ENCODE measurements around the gene PES1. TPM values are rescaled to one million over a fixed set of nuclear protein-coding genes. Genes with fewer than 3 reads are reported as not detected.

The PES1 gene
- total RNA-seq, 1 experiment from 2014 or later: 145 TPM

DNA sequence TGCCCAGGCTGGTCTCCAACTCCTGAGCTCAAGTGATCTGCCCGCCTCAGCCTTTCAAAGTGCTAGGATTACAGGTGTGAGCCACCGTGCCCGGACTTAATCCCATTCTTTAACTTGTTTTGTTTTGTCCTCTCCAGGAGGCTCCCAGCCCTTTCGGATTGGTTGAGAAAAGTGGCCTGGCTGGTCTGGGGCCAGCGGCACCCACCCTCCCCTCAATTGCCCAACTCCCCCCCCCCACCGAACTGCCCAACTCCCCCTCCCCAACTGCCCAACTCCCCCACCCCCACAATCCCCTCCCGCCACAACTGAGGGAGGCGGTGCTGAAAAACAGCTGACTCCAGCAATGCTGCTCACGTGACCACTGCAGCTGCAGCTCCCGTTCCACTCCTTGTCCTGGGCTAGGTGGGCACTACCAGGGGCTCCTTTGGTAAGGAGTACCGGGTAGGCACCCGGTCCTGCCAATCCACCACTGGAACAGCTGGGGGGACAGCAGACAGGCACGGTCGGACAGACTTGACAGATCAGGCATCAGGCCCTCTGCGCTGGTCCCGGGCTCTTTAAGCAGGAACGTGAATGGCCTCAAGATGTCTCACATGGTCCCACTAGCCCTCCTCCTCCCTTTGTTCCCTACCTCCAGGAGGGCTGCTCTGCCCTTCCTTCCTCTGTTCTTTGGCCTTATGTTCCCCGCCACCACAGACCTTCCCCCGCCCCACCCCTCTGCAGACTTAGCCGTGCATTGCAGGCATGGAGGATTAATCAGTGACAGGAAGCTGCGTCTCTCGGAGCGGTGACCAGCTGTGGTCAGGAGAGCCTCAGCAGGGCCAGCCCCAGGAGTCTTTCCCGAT, 15.0 kb upstream of the PES1 start, which contains the start of gene TCN2:
TSS of gene TCN2 (plus strand) at position 720 of the 845 bp plus-strand sequence. CDS start 158 bp downstream, outside the sequence.
- Mint-ChIP-seq H3K27ac (ENCODE audit: low read depth, unreplicated experiment) (peak within 1 kb of the TSS; percentile 58), H3K4me3 (ENCODE audit: unreplicated experiment) (peak within 1 kb of the TSS; percentile 80), H3K36me3 (ENCODE audit: insufficient read depth, unreplicated experiment) (no peaks in the 10 kb centered on the region), H3K9me3 (ENCODE audit: unreplicated experiment) (no peaks in the 10 kb centered on the region), H3K27me3 (ENCODE audit: insufficient read depth, unreplicated experiment) (no peaks in the 10 kb centered on the region), H3K4me1 (ENCODE audit: insufficient read depth, unreplicated experiment) (peaks cover 9% of the 10 kb centered on the region)
- BruUV-seq (replicated peaks): no TSS peak
- POLR2A ChIA-PET: interaction anchor here (0.6 to 5.3 kb wide), 6 partner anchors 11 to 1076 kb away, joined by 3 to 30 read pairs (median 3); partner anchors contain the start of gene PES1
- CTCF ChIA-PET: interaction anchor here (0.5 to 2.8 kb wide), 12 partner anchors 8 to 367 kb away, joined by 3 to 11 read pairs (median 4); no protein-coding TSS in a partner anchor
- intact Hi-C loops (cut with micrococcal nuclease): no loop called here
- no peak for TF ChIP-seq CTCF (IDR thresholded peaks at IDR 0.05; ENCODE audit: unreplicated experiment)
- peak; percentile 35 for DNase-seq (ENCODE audit: unreplicated experiment)

DNA sequence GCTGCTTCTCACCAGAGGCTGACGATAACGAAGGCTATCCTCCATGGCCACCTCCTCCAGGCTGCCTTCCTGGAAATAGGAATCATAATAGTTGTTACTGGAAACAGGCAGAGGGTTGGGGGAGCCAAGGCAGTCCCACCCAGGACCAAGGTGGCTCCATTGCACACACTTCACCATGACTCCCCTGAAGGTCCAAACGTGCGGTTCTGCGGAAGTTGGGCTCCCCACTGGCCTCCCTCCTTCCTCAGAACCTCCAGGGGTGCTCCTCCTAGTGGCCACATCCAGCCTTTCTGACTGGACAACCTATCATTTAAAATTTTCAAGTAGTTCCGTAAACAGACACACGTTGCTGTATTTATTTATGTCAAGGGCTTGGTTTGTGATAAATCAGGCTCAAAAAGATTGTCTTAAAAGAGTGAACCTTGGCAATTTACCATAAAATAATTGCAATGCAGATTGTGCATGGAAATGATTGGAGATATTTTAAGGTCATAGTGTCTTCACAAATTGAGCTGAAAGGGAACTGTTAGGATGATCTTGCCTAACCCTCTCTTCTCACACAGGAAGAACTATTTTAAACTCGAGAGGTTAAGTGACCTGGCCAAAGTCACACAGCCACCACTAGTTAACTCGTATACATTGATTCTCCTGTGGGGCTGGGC, 13.9 kb upstream of the PES1 start:
- Mint-ChIP-seq H3K4me3 (ENCODE audit: unreplicated experiment) (no peak overlapping the region), H3K36me3 (ENCODE audit: insufficient read depth, unreplicated experiment) (no peaks in the 10 kb centered on the region), H3K9me3 (ENCODE audit: unreplicated experiment) (no peaks in the 10 kb centered on the region), H3K27me3 (ENCODE audit: insufficient read depth, unreplicated experiment) (no peaks in the 10 kb centered on the region), H3K27ac (ENCODE audit: low read depth, unreplicated experiment) (no peak overlapping the region), H3K4me1 (ENCODE audit: insufficient read depth, unreplicated experiment) (peaks cover 9% of the 10 kb centered on the region)
- intact Hi-C loops (cut with micrococcal nuclease): no loop called here
- DNase-seq (ENCODE audit: unreplicated experiment): peak; percentile 59
- CTCF ChIA-PET: interaction anchor here (0.5 to 2.8 kb wide), 11 partner anchors 9 to 368 kb away, joined by 3 to 11 read pairs (median 4); no protein-coding TSS in a partner anchor
- BruUV-seq (replicated peaks): no TSS peak
- TF ChIP-seq CTCF (IDR thresholded peaks at IDR 0.05; ENCODE audit: unreplicated experiment): peak; percentile 61
- POLR2A ChIA-PET: interaction anchor here (0.7 to 5.3 kb wide), 4 partner anchors 10 to 179 kb away, joined by 3 to 30 read pairs (median 3); partner anchors contain the start of gene PES1

DNA sequence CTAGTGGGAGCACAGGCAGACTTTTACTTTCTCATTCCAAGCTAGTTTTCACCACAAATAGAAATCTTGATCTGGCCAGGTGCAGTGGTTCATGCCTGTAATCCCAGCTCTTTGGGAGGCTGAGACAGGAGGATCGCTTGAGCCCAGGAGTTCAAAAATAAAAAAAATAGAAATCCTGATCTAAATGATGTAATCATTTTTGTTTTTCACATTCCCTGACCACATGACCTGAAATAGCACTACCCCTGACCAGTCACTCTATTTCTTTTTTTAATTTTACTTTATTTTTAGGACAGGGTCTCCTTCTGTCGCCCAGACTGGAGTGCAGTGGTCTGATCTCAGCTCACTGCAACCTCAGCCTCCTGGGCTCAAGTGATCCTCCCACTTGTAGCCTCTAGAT, 13.0 kb upstream of the PES1 start:
- no peaks in the 10 kb centered on the region for H3K9me3 Mint-ChIP-seq (ENCODE audit: unreplicated experiment)
- H3K4me3 Mint-ChIP-seq (ENCODE audit: unreplicated experiment): no peak overlapping the region
- no peaks in the 10 kb centered on the region for H3K27me3 Mint-ChIP-seq (ENCODE audit: insufficient read depth, unreplicated experiment)
- no peak overlapping the region for H3K27ac Mint-ChIP-seq (ENCODE audit: low read depth, unreplicated experiment)
- no peak for TF ChIP-seq CTCF (IDR thresholded peaks at IDR 0.05; ENCODE audit: unreplicated experiment)
- ChIA-PET POLR2A (no interaction called here), CTCF (interaction anchor here (0.6 to 1.4 kb wide), 8 partner anchors 11 to 773 kb away, joined by 3 to 9 read pairs (median 4); partner anchors contain the start of gene PES1)
- H3K4me1 Mint-ChIP-seq (ENCODE audit: insufficient read depth, unreplicated experiment): peaks cover 9% of the 10 kb centered on the region
- H3K36me3 Mint-ChIP-seq (ENCODE audit: insufficient read depth, unreplicated experiment): no peaks in the 10 kb centered on the region
- DNase-seq (ENCODE audit: unreplicated experiment): no peak
- intact Hi-C loops (cut with micrococcal nuclease): no loop called here
- no TSS peak for BruUV-seq (replicated peaks)

- POLR2A ChIA-PET: no interaction called here
Observed at GRCh38 chr22:30603801-30604200, 12.1 kb upstream of the PES1 start.

More at GRCh38 chr22:30603801-30604200, 12.1 kb upstream of the PES1 start:
- DNase-seq (ENCODE audit: unreplicated experiment): no peak
- intact Hi-C loops (cut with micrococcal nuclease): no loop called here
- Mint-ChIP-seq H3K27me3 (ENCODE audit: insufficient read depth, unreplicated experiment) (no peaks in the 10 kb centered on the region), H3K4me1 (ENCODE audit: insufficient read depth, unreplicated experiment) (peaks cover under 1% of the 10 kb centered on the region), H3K27ac (ENCODE audit: low read depth, unreplicated experiment) (no peak overlapping the region), H3K4me3 (ENCODE audit: unreplicated experiment) (no peak overlapping the region), H3K36me3 (ENCODE audit: insufficient read depth, unreplicated experiment) (no peaks in the 10 kb centered on the region), H3K9me3 (ENCODE audit: unreplicated experiment) (no peaks in the 10 kb centered on the region)
- no peak for TF ChIP-seq CTCF (IDR thresholded peaks at IDR 0.05; ENCODE audit: unreplicated experiment)
- no TSS peak for BruUV-seq (replicated peaks)
- CTCF ChIA-PET: interaction anchor here (0.7 to 1.4 kb wide), 4 partner anchors 12 to 628 kb away, joined by 3 to 9 read pairs (median 4); partner anchors contain the start of gene PES1

Data from MCF 10A (cell line).